ENCODE measurements around the gene CNOT10.
"Not testable (repeated sequence)": the region's sequence is repeated elsewhere in the genome, so short reads cannot be mapped to it uniquely, and the experiment has no call there.

Gene CNOT10

GRCh38 chr3:32667072-32667582 is 17.9 kb upstream of the CNOT10 start:
- WGBS, result 100% methylated on average over 1 of the region's 3 CpGs

GRCh38 chr3:32669226-32669625 is 15.8 kb upstream of the CNOT10 start:
- not testable (repeated sequence) for H2AK5ac ChIP-seq (ENCODE audit: low read length, severe bottlenecking); H3K4me1 ChIP-seq (ENCODE audit: control insufficient read depth, insufficient read depth, low read depth, low read length); H2BK12ac ChIP-seq (ENCODE audit: low read length in 2 of 2); H2BK120ac ChIP-seq (ENCODE audit: low read depth, low read length); H3K36me3 ChIP-seq (ENCODE audit: control insufficient read depth in 1 of 2, insufficient read depth in 2 of 2, low read depth in 1 of 2, low read length in 2 of 2); H2BK15ac ChIP-seq (ENCODE audit: low read depth, poor library complexity, severe bottlenecking); H3K14ac ChIP-seq (ENCODE audit: low read length in 2 of 2); H3K4ac ChIP-seq (ENCODE audit: low read depth in 1 of 2, low read length in 2 of 2); H3K23ac ChIP-seq (ENCODE audit: low read length in 2 of 2); H4K91ac ChIP-seq (ENCODE audit: low read length); H3K18ac ChIP-seq (ENCODE audit: low read depth in 1 of 2, low read length in 2 of 2); H3K9ac ChIP-seq (ENCODE audit: low read length); H2BK5ac ChIP-seq (ENCODE audit: low read depth, low read length, poor library complexity, severe bottlenecking); H3K9me3 ChIP-seq (ENCODE audit: control insufficient read depth, low read length); H3K4me3 ChIP-seq (ENCODE audit: insufficient read depth in 1 of 2, low read depth in 1 of 2, low read length in 2 of 2); H3K79me1 ChIP-seq (replicated peaks; ENCODE audit: low read length, poor library complexity, severe bottlenecking); H3K4me2 ChIP-seq (ENCODE audit: low read length, poor library complexity, severe bottlenecking); DNase-seq; H2AFZ ChIP-seq (ENCODE audit: low read depth, low read length); H3K27ac ChIP-seq (ENCODE audit: low read length, poor library complexity, severe bottlenecking); H4K8ac ChIP-seq (ENCODE audit: low read length)
- 85% methylated on average over 6 of the region's 6 CpGs for WGBS
- peaks cover 16 to 21% of the 10 kb centered on the region in 2 experiments for H3K27me3 ChIP-seq (ENCODE audit: control insufficient read depth in 1 of 2, insufficient read depth in 1 of 2, low read length in 2 of 2)

More at GRCh38 chr3:32667072-32667582, 17.9 kb upstream of the CNOT10 start:
- no peak overlapping the region for H3K4ac ChIP-seq (ENCODE audit: low read depth in 1 of 2, low read length in 2 of 2)
- DNase-seq, result no peak
- H3K36me3 ChIP-seq (ENCODE audit: control insufficient read depth in 1 of 2, insufficient read depth in 2 of 2, low read depth in 1 of 2, low read length in 2 of 2), result no peaks in the 10 kb centered on the region
- H2BK12ac ChIP-seq (ENCODE audit: low read length in 2 of 2), result no peak overlapping the region
- no peak overlapping the region for H3K14ac ChIP-seq (ENCODE audit: low read length in 2 of 2)
- no peaks in the 10 kb centered on the region for H3K9me3 ChIP-seq (ENCODE audit: control insufficient read depth, low read length)
- H2AK5ac ChIP-seq (ENCODE audit: low read length, severe bottlenecking), result no peak overlapping the region
- H3K4me2 ChIP-seq (ENCODE audit: low read length, poor library complexity, severe bottlenecking), result no peak overlapping the region
- no peak overlapping the region for H3K27ac ChIP-seq (ENCODE audit: low read length, poor library complexity, severe bottlenecking)
- no peak overlapping the region for H4K91ac ChIP-seq (ENCODE audit: low read length)
- no peak overlapping the region for H2AFZ ChIP-seq (ENCODE audit: low read depth, low read length)
- H3K4me1 ChIP-seq (ENCODE audit: control insufficient read depth, insufficient read depth, low read depth, low read length), result no peaks in the 10 kb centered on the region
- no peak overlapping the region for H3K23ac ChIP-seq (ENCODE audit: low read length in 2 of 2)
- H2BK15ac ChIP-seq (ENCODE audit: low read depth, poor library complexity, severe bottlenecking), result no peak overlapping the region
- H3K18ac ChIP-seq (ENCODE audit: low read depth in 1 of 2, low read length in 2 of 2), result no peak overlapping the region
- H2BK120ac ChIP-seq (ENCODE audit: low read depth, low read length), result no peak overlapping the region
- H2BK5ac ChIP-seq (ENCODE audit: low read depth, low read length, poor library complexity, severe bottlenecking), result no peak overlapping the region
- H3K27me3 ChIP-seq (ENCODE audit: control insufficient read depth in 1 of 2, insufficient read depth in 1 of 2, low read length in 2 of 2), result peaks cover 16 to 21% of the 10 kb centered on the region in 2 experiments
- no peaks in the 10 kb centered on the region for H3K79me1 ChIP-seq (replicated peaks; ENCODE audit: low read length, poor library complexity, severe bottlenecking)
- H3K9ac ChIP-seq (ENCODE audit: low read length), result no peak overlapping the region
- no peak overlapping the region for H3K4me3 ChIP-seq (ENCODE audit: insufficient read depth in 1 of 2, low read depth in 1 of 2, low read length in 2 of 2)
- no peak overlapping the region for H4K8ac ChIP-seq (ENCODE audit: low read length)

GRCh38 chr3:32673730-32674129 is 11.3 kb upstream of the CNOT10 start:
- H2AFZ ChIP-seq (ENCODE audit: low read depth, low read length); H2BK12ac ChIP-seq (ENCODE audit: low read length in 2 of 2): not testable (repeated sequence)
- WGBS, result 89% methylated on average over 3 of the region's 3 CpGs

GRCh38 chr3:32675164-32675563 is 9.8 kb upstream of the CNOT10 start:
- no peak overlapping the region for H3K4me3 ChIP-seq (ENCODE audit: insufficient read depth in 1 of 2, low read depth in 1 of 2, low read length in 2 of 2)
- H3K4me1 ChIP-seq (ENCODE audit: control insufficient read depth, insufficient read depth, low read depth, low read length), result no peaks in the 10 kb centered on the region
- H3K27me3 ChIP-seq (ENCODE audit: control insufficient read depth in 1 of 2, insufficient read depth in 1 of 2, low read length in 2 of 2), result peaks cover 5 to 7% of the 10 kb centered on the region in 2 experiments
- H3K9ac ChIP-seq (ENCODE audit: low read length), result no peak overlapping the region
- no peak for DNase-seq
- 90% methylated on average over 2 of the region's 2 CpGs for WGBS
- no peak overlapping the region for H2BK12ac ChIP-seq (ENCODE audit: low read length in 2 of 2)
- no peak overlapping the region for H3K4me2 ChIP-seq (ENCODE audit: low read length, poor library complexity, severe bottlenecking)
- no peak overlapping the region for H3K4ac ChIP-seq (ENCODE audit: low read depth in 1 of 2, low read length in 2 of 2)
- H4K91ac ChIP-seq (ENCODE audit: low read length), result no peak overlapping the region
- no peak overlapping the region for H3K18ac ChIP-seq (ENCODE audit: low read depth in 1 of 2, low read length in 2 of 2)
- no peak overlapping the region for H3K23ac ChIP-seq (ENCODE audit: low read length in 2 of 2)
- no peaks in the 10 kb centered on the region for H3K79me1 ChIP-seq (replicated peaks; ENCODE audit: low read length, poor library complexity, severe bottlenecking)
- no peak overlapping the region for H2AFZ ChIP-seq (ENCODE audit: low read depth, low read length)
- no peaks in the 10 kb centered on the region for H3K36me3 ChIP-seq (ENCODE audit: control insufficient read depth in 1 of 2, insufficient read depth in 2 of 2, low read depth in 1 of 2, low read length in 2 of 2)
- H2BK120ac ChIP-seq (ENCODE audit: low read depth, low read length), result no peak overlapping the region
- H2AK5ac ChIP-seq (ENCODE audit: low read length, severe bottlenecking), result no peak overlapping the region
- no peak overlapping the region for H3K27ac ChIP-seq (ENCODE audit: low read length, poor library complexity, severe bottlenecking)
- no peak overlapping the region for H4K8ac ChIP-seq (ENCODE audit: low read length)
- no peaks in the 10 kb centered on the region for H3K9me3 ChIP-seq (ENCODE audit: control insufficient read depth, low read length)
- no peak overlapping the region for H3K14ac ChIP-seq (ENCODE audit: low read length in 2 of 2)
- no peak overlapping the region for H2BK5ac ChIP-seq (ENCODE audit: low read depth, low read length, poor library complexity, severe bottlenecking)
- no peak overlapping the region for H2BK15ac ChIP-seq (ENCODE audit: low read depth, poor library complexity, severe bottlenecking)

More at GRCh38 chr3:32673730-32674129, 11.3 kb upstream of the CNOT10 start:
- not testable (repeated sequence) for H3K36me3 ChIP-seq (ENCODE audit: control insufficient read depth in 1 of 2, insufficient read depth in 2 of 2, low read depth in 1 of 2, low read length in 2 of 2); H3K9me3 ChIP-seq (ENCODE audit: control insufficient read depth, low read length); H2BK120ac ChIP-seq (ENCODE audit: low read depth, low read length); H3K14ac ChIP-seq (ENCODE audit: low read length in 2 of 2); H2BK5ac ChIP-seq (ENCODE audit: low read depth, low read length, poor library complexity, severe bottlenecking); H3K4me2 ChIP-seq (ENCODE audit: low read length, poor library complexity, severe bottlenecking); H2AK5ac ChIP-seq (ENCODE audit: low read length, severe bottlenecking); H3K79me1 ChIP-seq (replicated peaks; ENCODE audit: low read length, poor library complexity, severe bottlenecking); H3K9ac ChIP-seq (ENCODE audit: low read length); DNase-seq; H3K4me3 ChIP-seq (ENCODE audit: insufficient read depth in 1 of 2, low read depth in 1 of 2, low read length in 2 of 2); H3K4me1 ChIP-seq (ENCODE audit: control insufficient read depth, insufficient read depth, low read depth, low read length); H4K8ac ChIP-seq (ENCODE audit: low read length); H3K27ac ChIP-seq (ENCODE audit: low read length, poor library complexity, severe bottlenecking); H4K91ac ChIP-seq (ENCODE audit: low read length); H3K4ac ChIP-seq (ENCODE audit: low read depth in 1 of 2, low read length in 2 of 2); H3K23ac ChIP-seq (ENCODE audit: low read length in 2 of 2); H3K18ac ChIP-seq (ENCODE audit: low read depth in 1 of 2, low read length in 2 of 2); H2BK15ac ChIP-seq (ENCODE audit: low read depth, poor library complexity, severe bottlenecking)
- peaks cover 9 to 11% of the 10 kb centered on the region in 2 experiments for H3K27me3 ChIP-seq (ENCODE audit: control insufficient read depth in 1 of 2, insufficient read depth in 1 of 2, low read length in 2 of 2)
